K562 (cell line): ENCODE measurements around the gene RASSF7.

Source experiments
- CBX5 ChIP-seq: IDR thresholded peaks from 2 replicates; pipeline ENCODE4 v1.6.1; 2014; ENCODE audit warnings: low read depth, borderline replicate concordance
- CTCF ChIP-seq, 3 experiments: IDR thresholded peaks in 2 of 3; conservative IDR thresholded peaks in 1 of 3; 2 replicates each; pipeline ENCODE4 v1.5.1; 2011 to 2012; ENCODE audit warnings: low read length in 3 of 3, mild to moderate bottlenecking in 3 of 3, control low read depth in 2 of 3, improper control_type of control experiment in 1 of 3, inconsistent platforms in 1 of 3, low read depth in 1 of 3, mixed read lengths in 1 of 3, moderate library complexity in 1 of 3; ENCODE audit not compliant: insufficient read depth in 2 of 3
- E2F4 ChIP-seq: sonication (generic); formaldehyde crosslinking; IDR thresholded peaks from 2 replicates; pipeline ENCODE4 v1.8.0; 2022; ENCODE audit warnings: mild to moderate bottlenecking, low read depth, missing genetic modification reagents
- HIVEP1 ChIP-seq: fragments of 250-450 bp; sonication (Bioruptor Pico); IDR thresholded peaks from 2 replicates; pipeline ENCODE4 v1.4.0; 2020; ENCODE audit warnings: mild to moderate bottlenecking
- TBL1XR1 ChIP-seq, 2 experiments: IDR thresholded peaks; 2 replicates each; pipeline ENCODE4 v1.6.1; 2012; ENCODE audit warnings: improper control_type of control experiment in 2 of 2, low read length in 2 of 2, mild to moderate bottlenecking in 1 of 2
- YBX1 ChIP-seq: fragments of 450-650 bp; IDR thresholded peaks from 2 replicates; pipeline ENCODE4 v1.7.1; 2016; ENCODE audit warnings: mild to moderate bottlenecking
- YY1 ChIP-seq, 3 experiments: IDR thresholded peaks; 2 replicates each; pipeline ENCODE4 v1.6.1; 2011; ENCODE audit warnings: low read length in 2 of 3, mild to moderate bottlenecking in 2 of 3, moderate library complexity in 2 of 3, borderline replicate concordance in 1 of 3, control low read depth in 1 of 3, low read depth in 1 of 3; ENCODE audit not compliant: insufficient read depth in 3 of 3, insufficient replicate concordance in 2 of 3, control insufficient read depth in 1 of 3, insufficient read length in 1 of 3; ENCODE audit errors: extremely low read depth in 1 of 3
- ZBTB40 ChIP-seq, 2 experiments: fragments of 450-650 bp in 1 of 2; sonication (generic) in 1 of 2; formaldehyde crosslinking in 1 of 2; IDR thresholded peaks; 2 replicates each; pipeline versions ENCODE4 v1.7.1 to v1.9.0; 2016 to 2022; ENCODE audit warnings: inconsistent platforms in 1 of 2, mild to moderate bottlenecking in 1 of 2, missing genetic modification reagents in 1 of 2
- ZBTB7A ChIP-seq: IDR thresholded peaks from 2 replicates; pipeline ENCODE4 v1.6.1; 2011; ENCODE audit warnings: low read depth, mild to moderate bottlenecking, low read length, moderate library complexity, borderline replicate concordance; ENCODE audit not compliant: control insufficient read depth

DNA sequence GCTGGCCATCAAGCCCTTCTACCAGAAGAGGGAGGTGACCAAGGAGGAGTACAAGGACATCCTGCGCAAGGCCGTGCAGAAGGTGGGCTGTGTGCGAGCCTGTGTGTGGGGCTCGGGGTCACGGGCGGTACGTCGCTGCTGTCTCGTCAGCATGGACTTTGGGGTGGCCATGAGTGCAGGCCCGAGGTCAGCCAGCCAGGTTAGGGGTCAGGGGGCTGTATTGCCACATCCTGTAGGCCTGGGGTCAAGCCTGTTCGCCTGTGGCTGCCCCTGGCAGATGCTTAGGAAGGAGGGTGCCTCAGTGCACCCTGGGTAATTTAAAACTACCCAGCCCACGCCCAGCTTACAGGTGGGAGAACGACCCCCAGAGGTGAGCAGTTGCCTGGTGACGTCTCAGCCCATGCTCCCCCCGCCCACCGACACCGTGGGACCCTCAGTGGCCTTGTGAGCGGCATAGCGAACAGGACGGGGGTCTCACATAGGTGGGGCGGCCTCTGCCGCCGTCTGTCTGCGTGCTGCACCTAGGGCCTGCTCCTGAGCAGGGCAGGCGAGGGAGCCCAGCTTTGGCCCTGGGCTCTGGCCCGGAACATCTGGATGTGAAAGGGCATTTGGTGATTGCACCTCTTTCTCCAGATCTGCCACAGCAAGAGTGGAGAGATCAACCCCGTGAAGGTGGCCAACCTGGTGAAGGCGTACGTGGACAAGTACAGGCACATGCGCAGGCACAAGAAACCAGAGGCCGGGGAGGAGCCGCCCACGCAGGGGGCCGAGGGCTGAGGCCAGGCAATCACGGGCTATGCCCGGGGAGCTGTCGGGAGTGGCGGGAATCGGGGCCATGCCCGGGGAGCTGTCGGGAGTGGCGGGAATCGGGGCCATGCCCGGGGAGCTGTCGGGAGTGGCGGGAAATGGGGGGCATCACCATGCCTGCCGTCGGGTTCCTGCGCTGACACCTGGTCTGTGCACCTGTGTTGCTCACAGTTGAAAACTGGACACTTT, 50.5 kb downstream of the RASSF7 start:
- TF ChIP-seq CBX5 (no peak), TBL1XR1 (IDR thresholded peaks at IDR 0.05; ENCODE audit: low read length in 2 of 2) (no peak), E2F4 (CRISPR knock-in tag) (no peak), HIVEP1 (no peak), CTCF (IDR thresholded peaks at IDR 0.05 in 2 of 3, conservative IDR thresholded peaks at IDR 0.05 in 1 of 3; ENCODE audit: insufficient read depth in 2 of 3, low read depth in 1 of 3, low read length in 3 of 3) (no peak), YBX1 (no peak), ZBTB40 (IDR thresholded peaks at IDR 0.05) (no peak), ZBTB40 (CRISPR knock-in tag; IDR thresholded peaks at IDR 0.05) (no peak), ZBTB7A (no peak), YY1 (IDR thresholded peaks at IDR 0.05; ENCODE audit: borderline replicate concordance in 1 of 3, control insufficient read depth in 1 of 3, extremely low read depth in 1 of 3, insufficient read depth in 3 of 3, insufficient read length in 1 of 3, insufficient replicate concordance in 2 of 3, low read depth in 1 of 3, low read length in 2 of 3) (no peak)
